Measurements from ENCODE around the gene APOC1.

The APOC1 gene

GRCh38 chr19:44968118-44968517 is 53.7 kb downstream of the APOC1 start:
- TF ChIP-seq CTCF (conservative IDR thresholded peaks at IDR 0.05; ENCODE audit: low read depth): no peak
- ChIA-PET POLR2A (ENCODE audit: low non-redundant PET) (no interaction called here), CTCF (no interaction called here)
- H3K27ac ChIP-seq: no peak overlapping the region
- DNase-seq (ENCODE audit: low spot score): no peak

DNA sequence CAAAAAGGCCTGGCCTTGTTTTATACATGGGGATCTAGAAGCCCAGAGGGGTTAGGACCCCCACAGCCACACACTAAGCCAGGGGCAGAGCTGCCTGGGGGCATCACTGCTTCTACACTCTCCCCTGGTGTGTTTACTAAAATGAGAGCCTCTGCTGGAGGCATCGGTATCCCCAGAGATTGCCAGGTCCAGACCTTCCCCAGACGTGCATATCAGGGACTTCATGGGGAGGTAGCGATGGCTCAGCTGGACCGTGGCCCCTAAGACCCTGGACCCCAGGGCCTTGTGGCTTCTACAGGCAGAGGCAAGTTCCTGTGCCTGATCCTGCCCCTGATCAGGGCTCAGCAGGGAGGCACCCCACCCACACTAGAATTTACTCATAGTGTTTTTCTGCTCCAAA is 54.3 kb downstream of the APOC1 start:
- no peak for TF ChIP-seq CTCF (conservative IDR thresholded peaks at IDR 0.05; ENCODE audit: low read depth)
- no peak for DNase-seq (ENCODE audit: low spot score)
- ChIA-PET CTCF (interaction anchor here (0.6 kb wide), 1 partner anchor 199 kb away, joined by 4 read pairs; no protein-coding TSS in a partner anchor), POLR2A (ENCODE audit: low non-redundant PET) (no interaction called here)
- no peak overlapping the region for H3K27ac ChIP-seq
